Neural progenitor cell (in vitro differentiated cells): ENCODE measurements around the gene PRPF38A.

ENCODE experiments used
- CTCF ChIP-seq: fragments of 200-600 bp; sonication (generic); IDR thresholded peaks from 2 replicates; pipeline ENCODE4 v1.5.1; 2017; ENCODE audit warnings: antibody characterized with exemption, mild to moderate bottlenecking
- EZH2 ChIP-seq: fragments of 200-600 bp; sonication (generic); IDR thresholded peaks from 2 replicates; pipeline ENCODE4 v1.6.1; 2017; ENCODE audit warnings: antibody characterized with exemption, mild to moderate bottlenecking, moderate library complexity
- EZH2phosphoT487 ChIP-seq: fragments of 200-600 bp; sonication (generic); IDR thresholded peaks from 2 replicates; pipeline ENCODE4 v1.6.1; 2017; ENCODE audit warnings: antibody characterized with exemption

DNA sequence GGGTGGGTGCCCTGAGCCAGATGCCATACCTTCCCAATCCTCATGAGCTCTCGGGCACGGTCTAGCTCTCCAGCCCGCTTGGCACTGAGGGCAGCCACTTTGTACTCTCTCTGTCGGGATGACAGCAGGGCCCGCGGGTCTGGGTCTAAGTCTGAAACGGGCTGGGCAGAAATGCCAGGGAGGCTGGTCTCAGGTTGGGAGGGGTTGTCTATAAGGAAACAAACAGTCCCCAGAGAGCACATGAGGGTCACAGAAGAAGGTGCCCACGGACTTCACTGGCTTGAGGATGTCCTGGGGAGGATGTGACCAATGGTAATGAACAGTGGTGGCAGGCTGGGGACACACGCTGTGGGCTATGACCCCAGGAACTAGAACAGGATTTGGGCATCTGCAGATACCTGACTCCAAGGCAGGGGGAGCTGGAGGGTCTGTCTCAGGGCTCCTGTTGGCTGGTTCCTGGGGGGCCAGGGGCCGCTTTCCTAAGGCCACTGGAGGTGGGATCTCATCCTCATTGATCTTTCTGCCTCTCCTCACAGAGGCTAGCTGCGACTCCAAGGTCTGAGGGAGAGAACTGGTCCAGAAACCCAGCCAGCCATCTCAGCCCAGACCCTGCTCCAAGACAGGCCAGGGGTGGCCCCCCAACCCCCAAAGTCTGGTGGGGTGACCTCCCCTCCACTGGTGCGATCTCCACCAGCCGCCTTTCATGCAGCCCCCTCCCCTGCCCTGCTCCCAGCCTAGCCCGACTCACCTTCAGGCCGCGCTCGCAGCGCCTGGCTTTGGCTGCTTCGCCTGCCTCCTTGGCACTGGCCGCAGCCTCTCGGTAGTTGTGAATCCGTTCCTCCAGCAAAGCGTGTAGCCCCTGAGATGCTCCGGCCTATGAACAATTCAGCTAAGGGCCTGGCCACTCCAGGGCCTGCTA, 44.5 kb upstream of the PRPF38A start:
- TF ChIP-seq EZH2 (no peak), EZH2phosphoT487 (no peak), CTCF (no peak)
